Fibroblast of skin of back (primary cell): Measurements from ENCODE around the gene RPL36. TPM values are rescaled to one million over a fixed set of nuclear protein-coding genes. Genes with fewer than 3 reads are reported as not detected.
A peak's percentile ranks its signal among the peaks of the same experiment; 100 is the strongest.

Source experiments
- DNase-seq: peaks from one replicate; pipeline ENCODE4 v3.0.0-alpha.2; 2013
- polyA plus RNA-seq, 2 experiments: library from polyadenylated mRNA; unstranded; fragments of 120-200 nt; gene quantifications; one replicate each; pipeline ENCODE4 v1.2.1, GENCODE V29; 2013; ENCODE audit not compliant: insufficient read length in 2 of 2

The RPL36 gene
- 670 TPM for polyA plus RNA-seq (2013, experiment 1 of 2; ENCODE audit: insufficient read length)
- 583 TPM for polyA plus RNA-seq (2013, experiment 2 of 2; ENCODE audit: insufficient read length)

DNA sequence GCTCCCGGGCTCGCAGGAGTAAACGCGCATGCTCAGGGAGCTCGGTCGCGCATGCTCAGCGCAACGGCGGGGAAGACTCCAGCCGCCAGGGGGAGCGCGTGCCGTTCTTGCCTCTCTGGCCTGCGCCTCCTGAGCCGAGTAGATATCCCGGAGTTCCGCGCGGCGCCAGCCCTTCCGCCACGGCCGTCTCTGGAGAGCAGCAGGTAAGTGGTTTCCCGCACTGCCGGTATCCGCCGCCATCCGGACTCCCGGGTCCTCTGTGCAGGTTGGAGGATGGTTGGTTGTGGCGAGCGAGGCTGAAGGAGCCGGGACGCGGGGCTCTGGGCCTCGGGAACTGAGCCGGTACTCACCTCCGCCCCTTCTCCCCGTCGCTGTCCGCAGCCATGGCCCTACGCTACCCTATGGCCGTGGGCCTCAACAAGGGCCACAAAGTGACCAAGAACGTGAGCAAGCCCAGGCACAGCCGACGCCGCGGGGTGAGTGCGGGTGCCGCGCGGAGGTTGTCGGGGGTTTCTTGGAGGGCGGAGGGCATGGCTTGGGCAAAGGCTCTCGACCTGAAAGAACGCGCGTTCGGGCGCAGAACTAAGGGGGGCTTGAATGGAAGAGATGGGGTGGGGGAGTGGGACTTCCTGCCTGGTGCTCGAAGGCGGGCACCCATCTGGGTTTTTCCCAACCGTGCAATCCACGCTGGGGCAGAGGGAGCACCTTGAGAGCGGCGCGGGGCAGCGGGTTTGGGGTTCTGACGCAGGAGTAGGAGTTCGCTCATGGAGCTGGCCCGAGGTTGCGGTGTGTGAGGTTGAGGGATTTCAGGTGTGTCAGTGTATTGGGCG is at the start of gene RPL36:
TSS of gene RPL36 (plus strand) at position 171 of the 830 bp plus-strand sequence. CDS start at position 384, 213 bp downstream.
- DNase-seq: peak; percentile 94

DNA sequence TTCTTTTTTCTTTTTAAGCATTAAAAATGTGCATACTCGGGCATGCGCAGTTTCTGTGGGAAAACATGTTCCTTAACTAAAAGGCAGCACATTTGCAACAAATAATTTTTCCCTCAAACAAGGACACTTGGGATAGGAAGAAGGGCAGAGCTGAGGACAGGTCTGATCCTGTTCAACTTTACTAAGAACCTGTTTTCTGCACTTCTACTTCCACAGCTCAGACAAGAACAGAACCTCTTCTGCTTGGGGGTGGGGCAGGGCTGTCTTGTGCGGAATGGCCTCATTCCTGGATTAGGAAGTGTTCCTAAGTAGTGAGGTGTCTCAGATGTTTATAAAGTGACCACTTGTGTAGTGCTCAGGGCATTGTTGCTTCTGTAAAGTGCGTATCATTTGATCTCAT is 48.9 kb upstream of the RPL36 start:
- no peak for DNase-seq

DNA sequence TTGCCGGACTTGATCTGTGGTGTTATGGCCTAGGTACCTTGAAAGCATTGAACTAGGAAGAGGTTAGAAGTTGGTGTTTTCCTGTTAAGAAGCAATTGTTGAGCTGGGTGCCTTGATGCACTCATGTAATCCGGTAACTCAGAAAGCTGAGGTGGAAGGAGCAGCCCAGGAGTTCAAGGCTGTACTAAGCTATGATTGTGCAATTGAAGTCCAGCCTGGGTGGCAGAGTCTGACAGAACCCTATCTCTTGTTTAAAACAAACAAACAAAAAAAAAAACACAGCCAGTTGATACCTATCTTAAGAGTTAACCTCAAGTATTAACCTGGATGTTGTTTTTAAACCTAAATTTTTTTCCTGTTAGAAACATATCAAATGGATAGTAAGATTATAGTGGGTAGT is 47.9 kb upstream of the RPL36 start:
- DNase-seq: no peak

DNA sequence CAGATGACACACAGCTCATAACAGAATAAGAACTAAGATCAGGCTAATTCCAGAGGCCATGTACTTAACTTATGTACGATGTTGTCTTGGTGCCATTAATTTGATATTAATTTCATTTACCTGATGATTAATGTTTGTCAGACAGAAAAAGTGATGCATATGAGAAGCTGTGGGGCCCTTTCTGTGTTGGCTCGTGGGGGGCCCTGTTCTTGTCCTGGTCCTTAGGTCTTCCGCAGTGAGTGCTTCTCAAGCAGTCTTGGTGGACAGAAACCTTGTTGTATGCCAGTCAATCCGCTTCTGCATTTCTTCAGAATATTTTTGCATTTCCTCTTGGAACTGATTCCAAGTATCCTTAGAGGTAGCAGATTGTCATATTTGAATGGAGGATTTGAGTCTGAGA is 47.0 kb upstream of the RPL36 start:
- DNase-seq: no peak

DNA sequence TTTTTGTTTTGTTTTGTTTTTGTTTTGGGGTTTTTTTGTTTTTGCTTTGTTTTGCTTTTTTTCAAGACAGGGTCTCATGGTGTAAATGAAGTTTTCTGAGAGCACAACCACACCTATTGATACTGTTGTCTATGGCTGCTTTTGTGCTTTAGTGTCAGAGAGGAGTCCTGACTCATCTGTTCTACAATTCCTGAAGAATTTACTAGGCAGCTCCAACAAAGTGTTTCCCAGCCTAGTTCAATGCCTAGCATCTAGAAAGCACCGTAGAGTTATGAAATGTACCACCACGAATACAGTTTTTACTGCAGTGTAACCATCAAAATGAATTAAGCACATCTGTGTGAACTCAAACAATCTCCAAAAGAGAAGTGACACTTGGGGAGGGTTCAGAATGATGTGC is 46.1 kb upstream of the RPL36 start:
- DNase-seq: no peak

DNA sequence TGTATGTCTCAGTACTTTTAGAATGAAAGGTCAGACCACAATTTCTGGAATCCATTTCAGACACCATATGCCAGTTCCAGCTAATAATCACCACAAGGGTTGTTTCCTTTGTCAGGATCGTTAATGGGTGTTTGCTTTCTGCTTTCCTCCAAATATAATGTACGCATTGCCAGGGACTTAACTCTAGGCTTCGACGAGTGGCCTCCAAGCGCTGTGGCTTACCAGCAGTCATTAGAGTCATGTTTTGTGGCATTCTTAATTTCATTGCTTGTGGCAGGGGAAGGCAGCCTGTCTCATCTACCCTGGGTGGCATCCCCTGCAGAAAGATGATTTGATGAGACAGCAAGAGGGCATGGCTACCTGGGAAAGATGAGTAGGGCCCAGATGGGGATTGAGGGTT is 44.7 kb upstream of the RPL36 start:
- DNase-seq: no peak

DNA sequence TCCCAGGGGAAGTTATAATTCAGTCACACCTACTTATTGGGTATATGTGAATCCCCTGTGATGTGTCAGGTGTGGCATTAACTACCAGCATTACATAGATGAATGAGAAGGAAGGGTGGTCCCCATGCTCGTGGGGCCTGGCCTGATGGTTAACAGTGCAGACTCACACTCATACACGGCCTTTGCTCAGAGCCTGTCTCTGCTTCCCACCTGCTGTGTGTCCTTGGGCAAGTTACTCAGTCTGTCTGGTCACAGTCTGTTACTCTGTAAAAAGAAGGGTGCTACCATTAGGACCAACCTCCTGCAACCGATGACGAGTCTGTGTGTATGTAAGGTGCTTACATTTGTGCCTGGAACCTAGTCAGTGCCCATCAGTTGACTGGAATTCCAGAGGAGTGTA is 43.4 kb upstream of the RPL36 start:
- no peak for DNase-seq

DNA sequence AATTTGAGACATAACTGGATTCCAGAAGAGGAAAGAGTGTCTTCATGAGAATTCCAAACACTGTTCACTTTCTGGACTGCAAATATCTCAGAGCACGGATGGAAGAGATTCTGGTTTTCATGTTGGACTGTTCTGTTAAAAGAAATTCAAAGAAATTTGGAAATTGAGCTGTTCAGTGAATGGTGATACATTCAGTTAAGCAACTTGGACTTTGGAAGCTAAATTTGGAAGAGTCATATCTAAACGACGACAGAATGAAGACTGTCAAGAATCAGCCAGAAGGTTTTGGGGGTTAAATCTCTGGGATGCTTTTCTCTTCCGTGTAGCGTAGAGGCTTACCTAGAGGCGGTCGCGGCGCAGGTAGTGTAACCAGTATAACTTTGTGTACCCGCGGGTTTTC is 41.6 kb upstream of the RPL36 start:
- no peak for DNase-seq

DNA sequence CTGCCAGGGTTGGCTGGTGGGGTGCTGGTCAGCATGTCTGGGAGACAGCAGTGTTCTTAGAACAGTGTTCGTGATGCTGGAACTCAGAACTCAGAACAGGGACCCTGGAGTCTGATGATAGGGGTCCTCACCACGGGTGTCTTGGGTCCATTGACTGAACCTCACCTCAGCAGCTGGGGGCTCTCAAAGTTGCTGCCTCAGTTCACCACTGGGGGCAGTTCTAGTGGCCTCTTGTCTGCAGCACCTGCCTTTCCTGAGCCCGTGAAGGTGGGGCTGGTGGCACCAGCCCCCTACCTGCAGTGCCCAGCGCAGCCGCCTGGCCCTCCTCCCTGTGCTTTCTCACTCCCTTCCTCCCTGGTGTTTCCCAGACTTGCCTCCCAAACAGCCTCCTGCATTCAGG is 38.7 kb upstream of the RPL36 start:
- no peak for DNase-seq

DNA sequence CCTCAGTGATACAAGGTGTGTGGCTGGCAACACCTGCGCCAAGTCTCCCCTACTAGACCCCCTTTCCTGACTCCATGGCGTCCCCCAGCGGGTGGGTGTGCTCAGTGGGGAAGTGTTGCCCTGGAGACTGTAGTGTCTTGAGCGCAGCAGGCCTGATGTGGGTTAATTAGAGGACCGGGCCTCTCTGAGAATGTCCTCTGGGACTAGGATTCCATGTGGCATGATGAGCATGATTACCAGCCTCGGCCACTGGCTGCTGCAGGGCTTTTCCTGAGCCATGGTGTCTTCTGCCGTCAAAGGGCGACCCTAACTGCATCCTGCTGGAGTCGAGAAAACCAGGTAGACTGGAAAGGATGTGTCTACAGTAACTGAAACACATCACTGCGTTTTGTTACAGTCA is 37.8 kb upstream of the RPL36 start:
- no peak for DNase-seq

DNA sequence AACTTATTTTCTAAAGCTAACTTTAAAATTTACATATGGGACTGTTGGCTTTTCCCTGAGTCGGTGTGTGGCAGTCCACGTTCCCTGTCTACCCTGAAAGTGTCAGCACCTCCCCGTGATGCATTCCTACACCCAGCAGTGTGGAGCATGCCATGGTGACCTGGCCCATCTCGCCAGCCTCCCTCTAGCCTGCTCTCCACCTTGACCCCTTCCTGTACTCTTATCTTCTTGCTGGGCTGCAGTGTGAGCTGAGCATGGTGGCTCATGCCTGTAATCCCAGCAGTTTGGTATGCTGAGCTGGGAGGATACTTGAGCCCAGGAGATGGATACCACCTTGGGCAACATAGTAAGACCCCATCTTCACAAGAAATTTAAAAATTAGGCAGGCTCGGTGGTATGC is 35.2 kb upstream of the RPL36 start:
- no peak for DNase-seq

DNA sequence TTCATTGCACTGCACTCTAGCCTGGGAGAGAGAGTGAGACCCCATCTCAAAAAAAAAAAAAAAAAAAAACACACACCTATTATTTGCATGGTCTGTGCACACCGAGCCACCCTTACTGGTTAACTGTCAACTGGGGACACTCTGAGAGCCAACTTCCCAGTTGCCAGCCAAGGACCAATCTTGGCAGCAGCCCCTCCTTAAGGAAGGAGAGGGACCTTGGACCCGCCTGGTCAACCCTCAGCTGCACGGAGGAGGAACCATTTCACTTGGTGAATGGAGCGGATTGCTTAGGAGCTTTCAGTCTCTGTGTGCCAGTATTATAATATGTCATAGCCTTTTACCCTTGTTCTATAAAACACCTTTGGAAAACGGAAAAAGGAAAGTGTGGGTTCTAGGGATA is 34.7 kb upstream of the RPL36 start:
- DNase-seq: no peak

DNA sequence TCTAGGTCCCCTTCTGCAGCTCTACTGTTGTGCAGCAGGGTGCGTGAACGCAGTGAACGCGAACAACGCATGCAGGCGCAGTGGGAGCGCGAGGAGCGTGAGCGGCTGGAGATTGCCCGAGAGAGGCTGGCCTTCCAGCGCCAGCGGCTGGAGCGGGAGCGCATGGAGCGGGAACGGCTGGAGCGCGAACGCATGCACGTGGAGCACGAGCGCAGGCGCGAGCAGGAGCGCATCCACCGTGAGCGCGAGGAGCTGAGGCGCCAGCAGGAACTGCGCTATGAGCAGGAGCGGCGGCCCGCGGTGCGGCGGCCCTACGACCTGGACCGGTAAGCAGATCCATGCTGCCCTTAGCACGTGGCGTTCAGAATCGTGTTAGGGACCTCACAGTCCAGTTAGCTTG is 28.6 kb upstream of the RPL36 start:
- no peak for DNase-seq

DNA sequence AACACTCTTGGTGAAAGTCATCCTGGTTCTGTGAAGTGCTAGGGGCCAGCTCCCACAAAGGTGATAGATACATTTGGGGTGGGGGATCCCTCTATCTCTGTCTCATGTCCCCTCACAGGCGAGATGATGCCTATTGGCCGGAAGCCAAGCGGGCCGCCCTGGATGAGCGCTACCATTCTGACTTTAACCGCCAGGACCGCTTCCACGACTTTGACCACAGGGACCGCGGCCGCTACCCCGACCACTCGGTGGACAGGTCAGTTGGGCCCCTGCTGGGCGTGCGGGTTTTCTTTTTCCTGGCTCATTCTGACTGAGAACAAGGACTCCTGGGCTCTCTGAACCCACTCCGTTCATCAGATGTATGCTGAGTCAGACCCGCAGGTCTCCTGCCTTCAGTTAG is 26.2 kb upstream of the RPL36 start:
- no peak for DNase-seq

DNA sequence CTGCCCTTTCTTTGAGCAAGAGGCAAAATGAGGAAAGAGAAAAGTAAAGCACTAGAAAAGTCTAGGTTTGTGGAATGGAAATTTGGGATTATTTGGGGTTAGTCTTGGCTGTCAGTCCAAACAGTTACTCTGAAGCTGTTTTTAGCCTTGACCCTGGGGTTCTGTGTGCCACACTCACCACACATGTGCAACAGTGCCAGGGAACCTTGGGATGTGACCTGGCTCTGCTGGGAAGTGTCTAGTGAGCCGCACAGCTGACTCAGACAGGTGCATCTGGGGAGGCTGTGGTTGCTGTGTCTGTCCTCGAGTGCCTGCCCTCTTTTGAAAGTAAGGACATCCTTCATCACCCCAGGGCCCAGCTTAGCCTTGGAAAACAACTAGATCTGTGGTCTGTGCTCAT is 25.6 kb upstream of the RPL36 start:
- DNase-seq: no peak

DNA sequence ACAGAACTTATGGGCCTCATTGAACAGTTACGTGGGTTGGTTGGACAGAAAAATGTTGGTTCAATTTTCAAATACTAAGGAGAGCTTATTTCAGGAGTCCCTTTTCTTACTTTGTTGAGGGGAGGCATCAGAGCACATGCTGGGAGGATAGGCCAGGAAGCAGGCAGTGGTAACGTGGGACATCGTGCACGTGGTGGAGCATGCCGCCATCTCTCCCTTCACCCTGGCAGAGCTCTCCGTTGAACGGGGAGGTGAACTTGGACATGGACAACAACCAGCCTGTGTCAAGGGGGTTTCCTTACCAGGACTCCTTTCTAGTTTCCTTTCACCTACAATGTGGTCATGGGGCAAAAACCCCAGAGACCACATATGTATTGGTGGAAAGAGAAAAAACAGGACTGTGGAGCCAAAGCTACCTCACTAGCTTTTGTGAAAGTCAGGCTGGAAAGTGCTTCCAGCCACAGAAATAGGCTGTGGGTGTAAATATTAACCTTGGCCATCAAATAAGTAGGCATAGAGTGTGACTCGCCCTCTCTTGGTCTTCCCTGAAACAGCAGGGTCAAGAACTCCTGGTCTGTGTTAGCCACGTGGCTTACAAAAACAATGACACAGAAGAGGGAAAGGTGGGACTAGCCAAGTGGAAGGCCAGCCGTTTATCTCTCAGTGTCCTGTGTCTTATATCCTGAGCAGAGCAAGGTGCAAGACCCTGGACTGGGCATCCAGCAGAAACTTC is 24.1 kb upstream of the RPL36 start:
- peak; percentile 63 for DNase-seq

DNA sequence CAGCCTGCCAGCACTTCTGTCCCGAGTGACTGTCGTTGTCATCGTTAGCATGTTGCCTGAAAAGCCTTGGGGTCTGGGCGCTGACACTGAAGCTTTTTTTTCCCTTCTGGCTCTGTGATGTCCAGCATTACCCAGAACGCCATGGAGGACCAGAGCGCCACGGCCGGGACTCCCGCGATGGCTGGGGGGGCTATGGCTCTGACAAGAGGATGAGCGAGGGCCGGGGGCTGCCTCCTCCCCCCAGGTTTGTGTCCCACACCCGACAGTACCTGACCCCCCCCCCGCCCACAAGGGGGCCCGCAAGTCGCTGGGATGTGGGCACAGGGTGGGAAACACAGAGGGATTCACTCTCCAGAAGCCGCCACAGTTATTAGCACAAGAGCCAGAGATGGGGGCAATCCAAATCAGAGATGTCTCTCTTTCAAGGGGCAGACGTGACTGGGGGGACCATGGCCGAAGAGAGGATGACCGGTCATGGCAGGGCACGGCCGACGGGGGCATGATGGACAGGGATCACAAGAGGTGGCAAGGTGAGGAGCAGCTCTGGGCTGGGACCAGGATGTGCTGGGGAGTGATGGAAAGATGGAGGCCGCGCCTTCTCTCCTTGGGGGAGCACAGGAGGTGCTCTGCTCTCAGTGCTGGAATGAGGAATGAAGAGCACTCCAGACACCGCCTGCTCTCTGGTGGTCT is 23.0 kb upstream of the RPL36 start:
- DNase-seq: no peak

DNA sequence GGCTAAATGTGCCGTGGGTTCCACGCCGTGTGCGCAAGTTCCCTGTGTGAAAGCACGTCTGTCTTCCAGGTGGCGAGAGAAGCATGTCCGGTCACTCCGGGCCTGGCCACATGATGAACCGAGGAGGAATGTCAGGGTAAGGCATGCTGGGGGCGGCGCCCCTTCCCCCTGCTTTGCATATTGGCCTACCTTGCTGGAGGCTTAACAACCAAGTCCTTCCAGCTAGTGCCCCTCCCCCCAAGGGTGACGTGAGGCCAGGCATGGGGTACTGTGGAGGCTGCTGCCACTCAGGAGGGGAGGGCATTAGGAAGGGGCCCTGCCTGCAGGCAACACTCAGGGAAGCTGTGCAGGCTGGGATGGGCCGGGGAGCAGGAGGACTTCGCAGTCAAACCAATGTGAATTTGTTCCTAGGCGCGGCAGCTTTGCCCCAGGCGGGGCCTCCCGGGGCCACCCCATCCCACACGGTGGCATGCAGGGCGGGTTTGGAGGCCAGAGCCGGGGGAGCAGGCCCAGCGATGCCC is 22.3 kb upstream of the RPL36 start:
- DNase-seq: no peak

DNA sequence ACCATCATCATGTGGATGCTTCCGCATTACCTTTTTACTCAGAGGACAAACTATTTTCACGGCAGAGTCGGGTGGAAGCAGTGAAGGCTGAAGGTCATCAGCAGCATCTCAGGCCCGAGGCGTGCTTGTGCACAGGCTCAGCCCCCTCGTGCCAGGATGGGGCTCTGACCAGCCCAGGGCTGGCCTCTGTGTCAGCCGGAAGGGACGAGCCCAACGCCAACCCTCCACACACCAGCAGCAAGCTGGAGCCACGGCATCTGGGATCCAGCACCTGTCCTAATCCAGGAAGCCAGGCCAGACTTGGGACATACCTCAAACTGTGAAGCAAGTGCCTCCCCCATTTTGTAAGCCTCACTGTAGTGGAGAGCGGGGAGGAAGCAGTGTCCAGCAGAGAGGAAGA is 20.9 kb upstream of the RPL36 start:
- no peak for DNase-seq

DNA sequence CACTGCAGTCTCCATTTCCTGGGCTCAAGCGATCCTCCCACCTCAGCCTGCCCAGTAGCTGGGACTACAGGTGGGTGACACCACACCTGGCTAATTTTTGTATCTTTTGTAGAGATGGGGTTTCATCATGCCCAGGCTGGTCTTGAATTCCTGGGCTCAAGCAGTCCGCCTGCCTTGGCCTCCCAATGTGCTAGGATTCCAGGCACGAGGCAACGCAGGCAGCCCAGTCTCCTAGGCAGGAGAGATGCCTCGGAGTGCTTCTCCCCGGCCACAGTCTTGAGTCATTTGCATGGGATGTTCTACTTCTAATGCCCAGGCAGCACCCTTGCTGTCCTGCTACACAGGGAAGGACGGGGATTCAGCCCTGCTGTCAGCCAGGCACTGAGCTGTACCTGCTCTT is 18.5 kb upstream of the RPL36 start:
- DNase-seq: no peak

DNA sequence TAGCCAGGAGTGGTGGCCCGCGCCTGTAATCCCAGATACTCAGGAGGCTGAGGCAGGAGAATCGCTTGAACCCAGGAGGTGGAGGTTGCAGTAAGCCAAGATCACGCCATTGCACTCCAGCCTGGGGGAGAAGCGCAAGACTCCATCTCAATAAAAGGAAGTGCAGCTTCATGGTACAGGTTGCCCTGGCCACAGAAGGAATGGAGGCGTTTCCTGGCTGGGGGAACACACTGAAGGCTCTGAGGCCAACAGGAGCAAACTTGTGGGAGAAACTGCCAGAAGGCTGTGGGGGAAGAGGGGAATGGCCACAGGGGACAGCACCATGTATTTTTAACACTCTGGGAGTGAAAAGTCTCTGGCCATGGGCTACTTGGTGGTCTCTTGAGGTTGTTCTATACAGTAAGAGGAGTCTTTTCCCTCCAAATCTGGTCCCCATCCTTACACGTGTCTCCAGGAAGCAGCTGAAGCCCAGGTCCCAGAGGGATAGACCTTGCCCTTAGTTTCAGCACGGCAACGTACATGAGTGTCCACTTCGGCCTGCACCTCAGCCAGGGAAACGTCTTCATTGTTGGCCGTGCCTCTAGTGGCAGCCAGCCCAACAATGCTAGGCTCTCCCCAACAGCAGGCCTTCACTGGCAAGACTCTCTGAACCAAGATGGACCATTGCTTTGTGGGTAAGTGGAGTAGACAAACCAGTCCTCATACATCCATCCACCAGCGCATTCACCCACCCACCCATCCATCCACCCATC is 17.2 kb upstream of the RPL36 start:
- DNase-seq: no peak

DNA sequence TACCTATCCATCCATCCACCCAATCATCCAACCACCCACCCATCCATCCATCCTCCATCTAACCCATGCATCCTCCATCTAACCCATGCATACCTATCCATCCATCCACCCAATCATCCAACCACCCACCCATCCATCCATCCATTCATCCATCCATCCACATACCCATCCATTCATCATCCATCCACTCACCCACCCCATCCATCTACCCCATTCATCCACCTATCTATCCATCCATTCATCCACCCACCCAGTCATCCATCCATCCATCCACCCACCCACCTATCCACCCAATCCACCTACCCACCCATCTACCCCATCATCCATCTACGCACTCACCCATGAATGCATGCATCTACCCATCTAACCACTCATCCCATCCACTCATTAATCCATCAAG is 16.3 kb upstream of the RPL36 start:
- no peak for DNase-seq
